Esophagus squamous epithelium (tissue), 4 donors: ENCODE results near the gene RBM14.

Source experiments
- CTCF ChIP-seq, 6 experiments: fragments of 450-650 bp in 4 of 6; fragments of 200-600 bp in 2 of 6; sonication (generic) in 2 of 6; IDR thresholded peaks; one replicate each; pipeline ENCODE4 v1.5.1; 2016 to 2019; ENCODE audit warnings: antibody characterized with exemption in 6 of 6, mild to moderate bottlenecking in 4 of 6, moderate library complexity in 4 of 6
- POLR2A ChIP-seq, 4 donors: fragments of 450-650 bp; IDR thresholded peaks; one replicate each; pipeline ENCODE4 v1.6.1; 2017; ENCODE audit warnings: antibody characterized with exemption in 4 of 4, mild to moderate bottlenecking in 4 of 4, moderate library complexity in 3 of 4

- no peak for TF ChIP-seq CTCF (IDR thresholded peaks at IDR 0.05)
- no peak for TF ChIP-seq POLR2A (IDR thresholded peaks at IDR 0.05)
Observed at GRCh38 chr11:66570850-66571180, 45.6 kb upstream of the RBM14 start.
